Smooth muscle cell (in vitro differentiated cells): ENCODE results near the gene LYZ. TPM values are rescaled to one million over a fixed set of nuclear protein-coding genes. Genes with fewer than 3 reads are reported as not detected.

Source experiments
- DNase-seq: peaks from one replicate; lab custom pipeline; 2025; ENCODE audit not compliant: unreplicated experiment; lab: John Stamatoyannopoulos, UW
- H2AFZ ChIP-seq: fragments of 200-600 bp; sonication (generic); 2 replicates; pipeline ENCODE4 v1.6.0; 2016; ENCODE audit warnings: antibody characterized with exemption, low read depth, mild to moderate bottlenecking
- H3F3A ChIP-seq: fragments of 200-600 bp; sonication (generic); 2 replicates; pipeline ENCODE4 v1.6.0; 2017; ENCODE audit warnings: antibody characterized with exemption, low read depth
- H3K27ac ChIP-seq: fragments of 200-600 bp; sonication (generic); 2 replicates; pipeline ENCODE4 v1.5.1; 2016; ENCODE audit warnings: low read depth, mild to moderate bottlenecking
- H3K27me3 ChIP-seq: fragments of 200-600 bp; sonication (generic); 2 replicates; pipeline ENCODE4 v1.6.1; 2016; ENCODE audit warnings: low read depth, mild to moderate bottlenecking
- H3K36me3 ChIP-seq: fragments of 200-600 bp; sonication (generic); 2 replicates; pipeline ENCODE4 v1.5.1; 2016; ENCODE audit warnings: low read depth
- H3K4me1 ChIP-seq: fragments of 200-600 bp; sonication (generic); 2 replicates; pipeline ENCODE4 v1.5.1; 2016; ENCODE audit warnings: low read depth
- H3K4me2 ChIP-seq: fragments of 200-600 bp; sonication (generic); 2 replicates; pipeline ENCODE4 v1.6.0; 2016; ENCODE audit warnings: mild to moderate bottlenecking
- H3K4me3 ChIP-seq: fragments of 200-600 bp; sonication (generic); 2 replicates; pipeline ENCODE4 v1.5.1; 2016; ENCODE audit warnings: mild to moderate bottlenecking
- H3K79me2 ChIP-seq: fragments of 200-600 bp; sonication (generic); 2 replicates; pipeline ENCODE4 v1.6.0; 2016; ENCODE audit warnings: low read depth, mild to moderate bottlenecking
- H3K9ac ChIP-seq: fragments of 200-600 bp; sonication (generic); 2 replicates; pipeline ENCODE4 v1.6.0; 2016; ENCODE audit warnings: low read depth
- H3K9me3 ChIP-seq: fragments of 200-600 bp; sonication (generic); replicated peaks from 2 replicates; pipeline ENCODE4 v1.5.1; 2016; ENCODE audit warnings: low read depth
- H4K20me1 ChIP-seq: fragments of 200-600 bp; sonication (generic); 2 replicates; pipeline ENCODE4 v1.6.0; 2016; ENCODE audit warnings: low read depth
- WGBS: methylation state at CpG from one replicate; pipeline ENCODE4 v1.1.7; 2016; ENCODE audit warnings: low lambda C conversion rate; 5-methylcytosine and 5-hydroxymethylcytosine counted together
- polyA plus RNA-seq: library from polyadenylated mRNA; unstranded; fragments of >200 nt; fragmentation: Nextera tagmentation; extraction: Ambion mirVana; gene quantifications from 2 replicates; pipeline ENCODE4 v1.2.1, GENCODE V29; 2016
- total RNA-seq: library from RNA; depleted of rRNA; stranded (reverse); fragments of >200 nt; gene quantifications from 2 replicates; pipeline ENCODE4 v1.2.3, GENCODE V29; 2014
- TF ChIP-seq, protein P1 (sequence below): fragments of 200-600 bp; sonication (generic); IDR thresholded peaks from 2 replicates; pipeline ENCODE4 v1.5.1; 2017; ENCODE audit warnings: borderline replicate concordance, mild to moderate bottlenecking, antibody characterized with exemption; ENCODE audit not compliant: insufficient read depth, poor library complexity, severe bottlenecking

Gene LYZ
- total and polyA plus RNA-seq, 2 experiments from 2014 or later, result not detected

DNA sequence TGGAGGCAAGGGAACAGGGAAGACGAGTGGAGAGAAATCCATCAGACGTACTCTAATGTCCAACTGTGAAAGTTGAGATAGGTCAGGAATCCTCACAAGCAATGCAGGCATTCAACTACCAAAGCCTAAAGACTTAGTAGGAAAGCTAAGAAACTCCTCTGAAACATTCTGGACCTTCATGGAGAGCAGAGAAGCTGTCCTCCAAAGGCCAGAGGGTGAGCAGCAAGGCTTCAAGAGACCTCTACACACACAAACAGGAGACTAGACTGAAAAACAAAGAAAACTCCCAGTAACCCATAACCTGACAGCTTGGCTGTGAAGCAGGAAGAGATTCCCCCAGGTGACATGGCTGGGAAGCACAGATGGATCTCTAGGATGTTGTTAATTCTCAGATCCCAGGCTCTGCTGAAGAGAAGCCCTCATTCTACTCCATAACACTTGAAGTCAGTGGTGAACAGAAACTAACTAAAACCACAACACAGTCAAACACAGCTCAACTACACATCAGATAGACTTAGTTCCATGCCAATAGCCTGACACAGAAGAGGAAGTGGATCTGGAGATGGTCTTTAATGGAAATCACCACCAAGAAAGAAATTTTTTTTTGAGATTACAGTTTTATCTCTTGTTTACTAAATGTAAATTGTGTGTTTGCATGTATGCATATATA lies 23.2 kb upstream of the LYZ start:
- peaks cover 14% of the 10 kb centered on the region for H3K27me3 ChIP-seq
- DNase-seq, result no peak
- no peak overlapping the region for H2AFZ ChIP-seq
- TF ChIP-seq, protein P1, sequence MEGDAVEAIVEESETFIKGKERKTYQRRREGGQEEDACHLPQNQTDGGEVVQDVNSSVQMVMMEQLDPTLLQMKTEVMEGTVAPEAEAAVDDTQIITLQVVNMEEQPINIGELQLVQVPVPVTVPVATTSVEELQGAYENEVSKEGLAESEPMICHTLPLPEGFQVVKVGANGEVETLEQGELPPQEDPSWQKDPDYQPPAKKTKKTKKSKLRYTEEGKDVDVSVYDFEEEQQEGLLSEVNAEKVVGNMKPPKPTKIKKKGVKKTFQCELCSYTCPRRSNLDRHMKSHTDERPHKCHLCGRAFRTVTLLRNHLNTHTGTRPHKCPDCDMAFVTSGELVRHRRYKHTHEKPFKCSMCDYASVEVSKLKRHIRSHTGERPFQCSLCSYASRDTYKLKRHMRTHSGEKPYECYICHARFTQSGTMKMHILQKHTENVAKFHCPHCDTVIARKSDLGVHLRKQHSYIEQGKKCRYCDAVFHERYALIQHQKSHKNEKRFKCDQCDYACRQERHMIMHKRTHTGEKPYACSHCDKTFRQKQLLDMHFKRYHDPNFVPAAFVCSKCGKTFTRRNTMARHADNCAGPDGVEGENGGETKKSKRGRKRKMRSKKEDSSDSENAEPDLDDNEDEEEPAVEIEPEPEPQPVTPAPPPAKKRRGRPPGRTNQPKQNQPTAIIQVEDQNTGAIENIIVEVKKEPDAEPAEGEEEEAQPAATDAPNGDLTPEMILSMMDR, result no peak
- H3K9me3 ChIP-seq, result no peaks in the 10 kb centered on the region
- 92% methylated on average over 2 of the region's 2 CpGs for WGBS
- no peaks in the 10 kb centered on the region for H4K20me1 ChIP-seq
- no peaks in the 10 kb centered on the region for H3K4me1 ChIP-seq
- no peak overlapping the region for H3K4me2 ChIP-seq
- H3K27ac ChIP-seq, result no peak overlapping the region
- H3K9ac ChIP-seq, result no peak overlapping the region
- no peaks in the 10 kb centered on the region for H3K79me2 ChIP-seq
- H3F3A ChIP-seq, result no peaks in the 10 kb centered on the region
- H3K36me3 ChIP-seq, result no peaks in the 10 kb centered on the region
- no peak overlapping the region for H3K4me3 ChIP-seq

GRCh38 chr12:69328426-69328825 lies 19.8 kb upstream of the LYZ start:
- TF ChIP-seq, protein P1, result no peak
- no peak overlapping the region for H3K27ac ChIP-seq
- H3K9me3 ChIP-seq, result no peaks in the 10 kb centered on the region
- no peaks in the 10 kb centered on the region for H3K36me3 ChIP-seq
- no peak overlapping the region for H3K4me3 ChIP-seq
- no peak for DNase-seq
- WGBS, result 77% methylated on average over 3 of the region's 3 CpGs
- H3K79me2 ChIP-seq, result no peaks in the 10 kb centered on the region
- H3K4me1 ChIP-seq, result peaks cover 11% of the 10 kb centered on the region
- H3K4me2 ChIP-seq, result no peak overlapping the region
- H3F3A ChIP-seq, result no peaks in the 10 kb centered on the region
- H3K27me3 ChIP-seq, result peaks cover 26% of the 10 kb centered on the region
- H2AFZ ChIP-seq, result no peak overlapping the region
- H3K9ac ChIP-seq, result no peak overlapping the region
- no peaks in the 10 kb centered on the region for H4K20me1 ChIP-seq

DNA sequence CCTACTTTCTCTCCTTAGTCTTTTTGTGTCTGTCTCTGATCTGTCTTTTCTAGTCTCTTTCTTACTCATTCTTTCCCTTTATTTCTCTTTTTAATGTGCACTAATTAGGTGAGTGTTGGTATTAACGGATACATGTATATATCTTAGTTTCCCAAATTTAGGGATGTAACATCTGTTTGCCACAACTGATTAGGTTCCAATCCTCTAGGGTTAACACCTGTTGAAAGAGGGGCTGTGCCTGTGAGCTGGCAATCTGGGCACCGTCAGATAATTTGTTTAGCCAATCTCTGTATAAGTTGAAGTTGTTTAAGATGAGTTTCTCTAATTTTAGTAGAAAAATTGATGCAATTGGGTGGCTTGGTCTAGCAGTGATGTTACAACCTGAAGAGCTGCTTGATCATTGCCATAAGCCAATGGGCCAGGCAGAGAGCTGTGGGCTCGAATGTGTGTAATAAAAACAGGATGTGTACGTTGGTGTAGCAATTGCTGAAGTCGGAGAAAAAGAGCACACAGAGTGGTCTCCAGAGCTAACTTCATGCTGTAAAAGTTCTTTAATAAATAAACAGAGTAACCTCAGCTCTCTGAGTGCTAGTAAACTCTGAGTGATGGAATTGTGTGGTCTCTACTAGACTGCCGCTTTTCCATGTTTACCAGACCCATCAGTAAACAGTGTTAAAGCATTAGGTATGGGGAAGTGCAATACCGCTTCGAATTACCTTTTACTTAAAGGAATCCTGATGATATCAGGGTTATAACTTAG lies 18.3 kb upstream of the LYZ start:
- WGBS, result 61% methylated on average over 8 of the region's 8 CpGs
- H3K9ac ChIP-seq, result no peak overlapping the region
- peaks cover 11% of the 10 kb centered on the region for H3K4me1 ChIP-seq
- no peak overlapping the region for H3K4me2 ChIP-seq
- H3F3A ChIP-seq, result no peaks in the 10 kb centered on the region
- TF ChIP-seq, protein P1, result no peak
- H3K9me3 ChIP-seq, result no peaks in the 10 kb centered on the region
- H2AFZ ChIP-seq, result no peak overlapping the region
- DNase-seq, result no peak
- no peaks in the 10 kb centered on the region for H4K20me1 ChIP-seq
- no peak overlapping the region for H3K27ac ChIP-seq
- no peaks in the 10 kb centered on the region for H3K79me2 ChIP-seq
- H3K4me3 ChIP-seq, result peak overlapping the region; percentile 60
- peaks cover 26% of the 10 kb centered on the region for H3K27me3 ChIP-seq
- H3K36me3 ChIP-seq, result no peaks in the 10 kb centered on the region
